Right kidney (tissue), 9 donors: Measurements from ENCODE around the gene OPALIN.

Experiments used
- DNase-seq: peaks from one replicate; pipeline ENCODE4 v3.0.0-alpha.2; 2016
- long read RNA-seq, 8 donors: transcript quantifications; one replicate each; lab custom pipeline, GENCODE V29; 2026

Gene OPALIN
- long read RNA-seq, donor 1: 0 reads
- long read RNA-seq, donor 2: 0 reads
- long read RNA-seq, donor 3: 0 reads
- long read RNA-seq, donor 4: 0 reads
- long read RNA-seq, donor 5: 0 reads
- long read RNA-seq, donor 6: 0 reads
- long read RNA-seq, donor 7: 0 reads
- long read RNA-seq, donor 8: 0 reads

GRCh38 chr10:96358851-96359540, at the start of gene OPALIN:
Gene OPALIN, minus strand, starts transcription at chr10:96359002. Its CDS starts 106 bp downstream, at chr10:96358896.
- DNase-seq: no peak

GRCh38 chr10:96408201-96408600, 49.4 kb upstream of the OPALIN start:
- DNase-seq: no peak

GRCh38 chr10:96407560-96408069, 48.8 kb upstream of the OPALIN start:
- no peak for DNase-seq

- no peak for DNase-seq
These were observed 47.3 kb upstream of the OPALIN start for GRCh38 chr10:96406091-96406490.

- DNase-seq: no peak
These were observed 43.9 kb upstream of the OPALIN start for GRCh38 chr10:96402417-96403305.

- DNase-seq: no peak
These were observed 42.2 kb upstream of the OPALIN start for GRCh38 chr10:96401036-96401435.

GRCh38 chr10:96400465-96400864, 41.7 kb upstream of the OPALIN start:
- no peak for DNase-seq

GRCh38 chr10:96397902-96398301, 39.1 kb upstream of the OPALIN start:
- no peak for DNase-seq

- DNase-seq: peak; percentile 70
These were observed 37.4 kb upstream of the OPALIN start for GRCh38 chr10:96395931-96396877.

- no peak for DNase-seq
These were observed 31.7 kb upstream of the OPALIN start for GRCh38 chr10:96390460-96390864.

- DNase-seq: no peak
These were observed 31.0 kb upstream of the OPALIN start for GRCh38 chr10:96389785-96390184.

GRCh38 chr10:96387601-96388000, 28.8 kb upstream of the OPALIN start:
- no peak for DNase-seq

- no peak for DNase-seq
These were observed 28.4 kb upstream of the OPALIN start for GRCh38 chr10:96387161-96387560.

GRCh38 chr10:96384506-96384905, 25.7 kb upstream of the OPALIN start:
- DNase-seq: no peak

GRCh38 chr10:96380821-96381220, 22.0 kb upstream of the OPALIN start:
- DNase-seq: no peak

GRCh38 chr10:96379758-96380157, 21.0 kb upstream of the OPALIN start:
- no peak for DNase-seq

- DNase-seq: no peak
These were observed 19.9 kb upstream of the OPALIN start for GRCh38 chr10:96378741-96379140.

GRCh38 chr10:96377816-96378294, 19.1 kb upstream of the OPALIN start:
- DNase-seq: no peak

- no peak for DNase-seq
These were observed 17.7 kb upstream of the OPALIN start for GRCh38 chr10:96376483-96376882.

- DNase-seq: peak; percentile 82
These were observed 16.4 kb upstream of the OPALIN start for GRCh38 chr10:96374985-96375830.

GRCh38 chr10:96374639-96374984, 15.8 kb upstream of the OPALIN start:
- no peak for DNase-seq
